Fibroblast of mammary gland (primary cell): ENCODE measurements around the gene DTD2.

Experiments used
- DNase-seq: peaks from one replicate; pipeline ENCODE4 v3.0.0-alpha.2; 2010; ENCODE audit warnings: low read depth
- H3K4me3 ChIP-seq: 2 replicates; pipeline ENCODE4 v1.5.1; 2011; ENCODE audit warnings: low read depth, mild to moderate bottlenecking, low read length, moderate library complexity; ENCODE audit not compliant: control insufficient read depth
- TF ChIP-seq, protein P1 (sequence below): conservative IDR thresholded peaks from 2 replicates; pipeline ENCODE4 v1.5.1; 2011; ENCODE audit warnings: low read depth, low read length, inconsistent platforms; ENCODE audit not compliant: control insufficient read depth, insufficient read depth

Gene DTD2

GRCh38 chr14:31486764-31487163 is 29.5 kb upstream of the DTD2 start:
- H3K4me3 ChIP-seq = no peak overlapping the region
- DNase-seq = no peak
- TF ChIP-seq, protein P1, sequence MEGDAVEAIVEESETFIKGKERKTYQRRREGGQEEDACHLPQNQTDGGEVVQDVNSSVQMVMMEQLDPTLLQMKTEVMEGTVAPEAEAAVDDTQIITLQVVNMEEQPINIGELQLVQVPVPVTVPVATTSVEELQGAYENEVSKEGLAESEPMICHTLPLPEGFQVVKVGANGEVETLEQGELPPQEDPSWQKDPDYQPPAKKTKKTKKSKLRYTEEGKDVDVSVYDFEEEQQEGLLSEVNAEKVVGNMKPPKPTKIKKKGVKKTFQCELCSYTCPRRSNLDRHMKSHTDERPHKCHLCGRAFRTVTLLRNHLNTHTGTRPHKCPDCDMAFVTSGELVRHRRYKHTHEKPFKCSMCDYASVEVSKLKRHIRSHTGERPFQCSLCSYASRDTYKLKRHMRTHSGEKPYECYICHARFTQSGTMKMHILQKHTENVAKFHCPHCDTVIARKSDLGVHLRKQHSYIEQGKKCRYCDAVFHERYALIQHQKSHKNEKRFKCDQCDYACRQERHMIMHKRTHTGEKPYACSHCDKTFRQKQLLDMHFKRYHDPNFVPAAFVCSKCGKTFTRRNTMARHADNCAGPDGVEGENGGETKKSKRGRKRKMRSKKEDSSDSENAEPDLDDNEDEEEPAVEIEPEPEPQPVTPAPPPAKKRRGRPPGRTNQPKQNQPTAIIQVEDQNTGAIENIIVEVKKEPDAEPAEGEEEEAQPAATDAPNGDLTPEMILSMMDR = no peak

DNA sequence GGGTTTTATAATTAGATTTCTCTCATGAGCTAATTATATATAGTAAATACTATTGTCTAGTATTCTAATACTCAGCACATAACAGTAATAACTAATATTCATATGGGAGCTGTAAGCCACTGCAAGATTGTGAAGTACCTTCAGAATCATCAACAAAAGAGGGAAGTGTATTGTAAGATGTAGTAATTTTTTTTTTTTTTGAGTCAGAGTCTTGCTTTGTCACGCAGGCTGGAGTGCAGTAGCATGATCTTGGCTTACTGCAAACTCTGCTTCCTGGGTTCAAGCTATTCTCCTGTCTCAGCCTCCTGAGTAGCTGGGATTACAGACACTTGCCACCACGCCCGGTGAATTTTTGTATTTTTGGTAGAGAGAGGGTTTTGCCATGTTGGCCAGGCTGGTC is 27.4 kb upstream of the DTD2 start:
- no peak for DNase-seq
- TF ChIP-seq, protein P1 = no peak
- no peak overlapping the region for H3K4me3 ChIP-seq

DNA sequence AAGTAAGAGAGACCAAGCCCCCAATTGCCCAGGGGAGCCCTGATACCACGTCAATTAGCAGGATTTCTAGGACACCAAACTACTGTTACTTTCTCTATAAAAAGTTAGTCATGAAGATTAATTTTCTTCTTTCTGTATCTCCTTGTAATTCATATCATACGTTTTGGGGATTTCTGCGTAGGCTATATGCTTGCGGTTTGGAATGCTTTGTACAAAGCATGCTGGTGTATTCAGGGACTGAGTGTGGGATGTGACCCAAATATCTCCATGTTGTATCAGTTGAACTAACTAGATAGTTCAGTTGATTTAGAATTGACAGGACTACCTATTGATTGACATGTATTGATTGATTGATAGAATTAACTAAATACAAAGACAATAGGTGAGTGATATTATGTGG is 22.9 kb upstream of the DTD2 start:
- TF ChIP-seq, protein P1 = no peak
- DNase-seq = no peak
- H3K4me3 ChIP-seq = no peak overlapping the region

DNA sequence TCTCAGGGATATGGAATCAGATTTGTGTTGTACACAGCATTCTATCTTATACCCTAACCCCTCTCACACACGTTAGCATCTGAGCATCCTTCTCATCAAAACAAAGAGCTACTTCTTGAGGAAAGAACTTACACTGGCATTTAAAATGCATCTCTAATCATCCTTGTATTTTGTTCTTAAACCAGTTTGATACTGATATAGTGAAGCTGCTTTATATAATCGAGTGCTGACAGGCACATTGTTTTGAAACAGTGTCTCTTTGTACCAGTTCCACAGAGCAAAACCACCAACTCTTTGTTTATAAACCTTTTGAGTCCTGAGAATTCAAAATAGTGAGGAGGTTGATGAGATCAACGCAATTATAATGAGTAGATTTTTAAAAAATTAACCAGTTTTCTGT is 21.7 kb upstream of the DTD2 start:
- H3K4me3 ChIP-seq = no peak overlapping the region
- DNase-seq = no peak
- TF ChIP-seq, protein P1 = no peak

- TF ChIP-seq, protein P1 = no peak
- peak; percentile 31 for DNase-seq
- no peak overlapping the region for H3K4me3 ChIP-seq
Measured at GRCh38 chr14:31477248-31477647, 19.9 kb upstream of the DTD2 start.

DNA sequence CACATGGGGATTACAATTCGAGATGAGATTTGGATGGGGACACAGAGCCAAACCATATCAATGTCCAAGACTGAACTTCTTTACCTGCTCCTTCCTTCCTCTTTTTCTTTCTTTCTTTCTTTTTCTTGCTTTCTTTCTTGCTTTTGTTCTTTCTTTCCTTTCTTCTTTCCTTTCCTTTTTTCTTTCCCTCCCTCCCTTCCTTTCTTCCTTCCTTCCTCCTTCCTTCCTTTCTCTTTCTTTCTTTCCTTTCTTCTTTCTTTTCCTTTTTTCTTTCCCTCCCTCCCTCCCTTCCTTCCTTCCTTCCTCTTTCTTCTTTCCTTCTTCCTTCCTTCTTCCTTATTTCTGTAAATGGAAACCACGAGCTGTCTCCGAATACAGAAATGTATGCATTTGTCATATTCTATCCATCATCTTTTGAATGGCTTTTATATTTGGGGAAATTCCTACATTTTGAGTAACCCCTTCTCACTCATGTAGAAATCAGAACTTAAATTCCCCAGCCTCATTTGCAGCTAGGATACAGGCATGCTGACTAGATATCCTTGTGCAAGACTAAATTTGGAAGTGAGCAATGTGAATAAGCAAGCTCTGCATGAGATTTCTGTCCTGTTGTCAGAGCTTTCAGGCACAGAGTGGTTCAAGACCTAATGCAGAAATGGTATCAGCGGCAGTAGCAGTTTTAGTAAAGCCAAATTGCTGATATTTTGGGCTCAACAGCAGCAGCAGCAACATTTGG is 19.0 kb upstream of the DTD2 start:
- peak; percentile 22 for DNase-seq
- H3K4me3 ChIP-seq = no peak overlapping the region
- TF ChIP-seq, protein P1 = no peak
